ENCODE data around the gene EMP3. TPM values are rescaled to one million over a fixed set of nuclear protein-coding genes. Genes with fewer than 3 reads are reported as not detected.

The EMP3 gene
- total and polyA plus RNA-seq, 9 of the 15 experiments (the other 6 are each of a cell fraction or from before 2014, with no cell fraction given), result 123 to 386 (median 296) TPM

DNA sequence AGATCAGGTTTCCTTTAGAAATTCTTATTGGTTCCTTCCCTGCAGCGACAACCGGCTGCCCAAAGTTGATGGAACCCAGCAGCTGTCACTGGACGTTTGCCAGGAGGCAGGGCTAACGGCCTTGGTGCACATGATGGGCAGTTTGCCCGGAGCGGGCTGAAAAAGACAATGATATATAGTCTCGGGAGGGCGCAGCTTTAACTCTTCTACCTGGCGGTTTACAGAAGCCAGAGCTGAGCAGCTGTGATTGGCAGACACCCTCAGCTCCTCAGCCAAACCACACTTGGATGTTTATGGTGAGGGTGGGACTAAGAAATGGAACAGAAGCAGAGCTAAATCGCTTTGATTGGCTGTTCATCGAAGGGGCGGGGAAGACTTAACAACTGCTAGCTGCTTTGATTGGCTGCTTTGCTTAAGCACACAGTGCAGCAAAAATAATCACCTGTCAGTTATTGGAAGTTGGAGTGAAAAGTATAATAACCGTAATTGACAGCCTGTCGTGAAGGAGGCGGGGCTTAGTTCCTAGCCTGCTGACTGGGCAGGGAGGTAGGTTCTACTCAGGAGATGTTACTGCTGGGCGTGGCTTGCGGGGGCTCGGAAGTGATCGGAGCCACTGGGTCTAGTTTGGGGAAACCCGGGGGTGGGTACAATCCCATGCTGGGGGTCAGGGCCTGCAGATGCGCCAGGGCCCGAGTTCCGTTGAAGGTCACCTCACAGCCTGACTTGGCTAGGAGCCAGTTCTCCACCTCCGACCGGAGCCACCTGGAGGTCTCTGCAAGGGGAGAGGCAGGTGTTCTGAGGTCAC is 7.5 kb downstream of the EMP3 start (continued):
- TF ChIP-seq, protein P1, sequence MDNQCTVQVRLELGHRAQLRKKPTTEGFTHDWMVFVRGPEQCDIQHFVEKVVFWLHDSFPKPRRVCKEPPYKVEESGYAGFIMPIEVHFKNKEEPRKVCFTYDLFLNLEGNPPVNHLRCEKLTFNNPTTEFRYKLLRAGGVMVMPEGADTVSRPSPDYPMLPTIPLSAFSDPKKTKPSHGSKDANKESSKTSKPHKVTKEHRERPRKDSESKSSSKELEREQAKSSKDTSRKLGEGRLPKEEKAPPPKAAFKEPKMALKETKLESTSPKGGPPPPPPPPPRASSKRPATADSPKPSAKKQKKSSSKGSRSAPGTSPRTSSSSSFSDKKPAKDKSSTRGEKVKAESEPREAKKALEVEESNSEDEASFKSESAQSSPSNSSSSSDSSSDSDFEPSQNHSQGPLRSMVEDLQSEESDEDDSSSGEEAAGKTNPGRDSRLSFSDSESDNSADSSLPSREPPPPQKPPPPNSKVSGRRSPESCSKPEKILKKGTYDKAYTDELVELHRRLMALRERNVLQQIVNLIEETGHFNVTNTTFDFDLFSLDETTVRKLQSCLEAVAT (IDR thresholded peaks at IDR 0.05), result 0 out of 4 replicates have a peak, but pooled peaks of 1 of the 2 experiments have one; percentile 37
- TF ChIP-seq, protein P2, sequence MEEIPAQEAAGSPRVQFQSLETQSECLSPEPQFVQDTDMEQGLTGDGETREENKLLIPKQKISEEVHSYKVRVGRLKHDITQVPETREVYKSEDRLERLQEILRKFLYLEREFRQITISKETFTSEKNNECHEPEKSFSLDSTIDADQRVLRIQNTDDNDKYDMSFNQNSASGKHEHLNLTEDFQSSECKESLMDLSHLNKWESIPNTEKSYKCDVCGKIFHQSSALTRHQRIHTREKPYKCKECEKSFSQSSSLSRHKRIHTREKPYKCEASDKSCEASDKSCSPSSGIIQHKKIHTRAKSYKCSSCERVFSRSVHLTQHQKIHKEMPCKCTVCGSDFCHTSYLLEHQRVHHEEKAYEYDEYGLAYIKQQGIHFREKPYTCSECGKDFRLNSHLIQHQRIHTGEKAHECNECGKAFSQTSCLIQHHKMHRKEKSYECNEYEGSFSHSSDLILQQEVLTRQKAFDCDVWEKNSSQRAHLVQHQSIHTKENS (CRISPR knock-in tag; IDR thresholded peaks at IDR 0.05), result no peak
- TF ChIP-seq MAFF (IDR thresholded peaks at IDR 0.05; ENCODE audit: low read length) (peak; percentile 33; the same call in 1 of the 2 replicates), ARID2 (IDR thresholded peaks at IDR 0.05) (no peak), ZKSCAN1 (IDR thresholded peaks at IDR 0.05; ENCODE audit: low read depth, low read length) (peak; percentile 95), YBX1 (IDR thresholded peaks at IDR 0.05) (no peak), SMAD4 (CRISPR knock-in tag; conservative IDR thresholded peaks at IDR 0.05) (0 out of 2 replicates have a peak, but pooled peaks have one; percentile 4), HNRNPH1 (optimal IDR thresholded peaks at IDR 0.05; ENCODE audit: low read depth, low read length) (no peak), ZNF707 (CRISPR knock-in tag; conservative IDR thresholded peaks at IDR 0.05) (no peak)
- TF ChIP-seq, protein P3, sequence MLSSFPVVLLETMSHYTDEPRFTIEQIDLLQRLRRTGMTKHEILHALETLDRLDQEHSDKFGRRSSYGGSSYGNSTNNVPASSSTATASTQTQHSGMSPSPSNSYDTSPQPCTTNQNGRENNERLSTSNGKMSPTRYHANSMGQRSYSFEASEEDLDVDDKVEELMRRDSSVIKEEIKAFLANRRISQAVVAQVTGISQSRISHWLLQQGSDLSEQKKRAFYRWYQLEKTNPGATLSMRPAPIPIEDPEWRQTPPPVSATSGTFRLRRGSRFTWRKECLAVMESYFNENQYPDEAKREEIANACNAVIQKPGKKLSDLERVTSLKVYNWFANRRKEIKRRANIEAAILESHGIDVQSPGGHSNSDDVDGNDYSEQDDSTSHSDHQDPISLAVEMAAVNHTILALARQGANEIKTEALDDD (IDR thresholded peaks at IDR 0.05), result peak; percentile 66; the same call in 1 of the 2 replicates
- TF ChIP-seq, protein P4, sequence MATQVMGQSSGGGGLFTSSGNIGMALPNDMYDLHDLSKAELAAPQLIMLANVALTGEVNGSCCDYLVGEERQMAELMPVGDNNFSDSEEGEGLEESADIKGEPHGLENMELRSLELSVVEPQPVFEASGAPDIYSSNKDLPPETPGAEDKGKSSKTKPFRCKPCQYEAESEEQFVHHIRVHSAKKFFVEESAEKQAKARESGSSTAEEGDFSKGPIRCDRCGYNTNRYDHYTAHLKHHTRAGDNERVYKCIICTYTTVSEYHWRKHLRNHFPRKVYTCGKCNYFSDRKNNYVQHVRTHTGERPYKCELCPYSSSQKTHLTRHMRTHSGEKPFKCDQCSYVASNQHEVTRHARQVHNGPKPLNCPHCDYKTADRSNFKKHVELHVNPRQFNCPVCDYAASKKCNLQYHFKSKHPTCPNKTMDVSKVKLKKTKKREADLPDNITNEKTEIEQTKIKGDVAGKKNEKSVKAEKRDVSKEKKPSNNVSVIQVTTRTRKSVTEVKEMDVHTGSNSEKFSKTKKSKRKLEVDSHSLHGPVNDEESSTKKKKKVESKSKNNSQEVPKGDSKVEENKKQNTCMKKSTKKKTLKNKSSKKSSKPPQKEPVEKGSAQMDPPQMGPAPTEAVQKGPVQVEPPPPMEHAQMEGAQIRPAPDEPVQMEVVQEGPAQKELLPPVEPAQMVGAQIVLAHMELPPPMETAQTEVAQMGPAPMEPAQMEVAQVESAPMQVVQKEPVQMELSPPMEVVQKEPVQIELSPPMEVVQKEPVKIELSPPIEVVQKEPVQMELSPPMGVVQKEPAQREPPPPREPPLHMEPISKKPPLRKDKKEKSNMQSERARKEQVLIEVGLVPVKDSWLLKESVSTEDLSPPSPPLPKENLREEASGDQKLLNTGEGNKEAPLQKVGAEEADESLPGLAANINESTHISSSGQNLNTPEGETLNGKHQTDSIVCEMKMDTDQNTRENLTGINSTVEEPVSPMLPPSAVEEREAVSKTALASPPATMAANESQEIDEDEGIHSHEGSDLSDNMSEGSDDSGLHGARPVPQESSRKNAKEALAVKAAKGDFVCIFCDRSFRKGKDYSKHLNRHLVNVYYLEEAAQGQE (IDR thresholded peaks at IDR 0.05; ENCODE audit: borderline replicate concordance), result no peak
- TF ChIP-seq, protein P4 (CRISPR knock-in tag; IDR thresholded peaks at IDR 0.05; ENCODE audit: low read depth), result no peak

Data from K562 (cell line).